HFFc6 (cell line): ENCODE measurements around the gene MAP2K5. TPM values are rescaled to one million over a fixed set of nuclear protein-coding genes. Genes with fewer than 3 reads are reported as not detected.

Source experiments
- DNase-seq: peaks from one replicate; pipeline ENCODE4 v3.0.0-alpha.2; 2018
- H3K27ac Mint-ChIP-seq: 2 replicates; pipeline ENCODE4 v1.8.0; 2020; ENCODE audit warnings: mild to moderate bottlenecking, mixed read lengths
- H3K27me3 Mint-ChIP-seq: 2 replicates; pipeline ENCODE4 v1.8.0; 2021; ENCODE audit warnings: mild to moderate bottlenecking, moderate library complexity, mixed read lengths; ENCODE audit not compliant: insufficient read depth
- H3K36me3 Mint-ChIP-seq: 2 replicates; pipeline ENCODE4 v1.8.0; 2021; ENCODE audit warnings: low read depth, mixed read lengths
- H3K4me1 Mint-ChIP-seq: 2 replicates; pipeline ENCODE4 v1.8.0; 2020; ENCODE audit warnings: low read depth, mixed read lengths
- H3K4me3 Mint-ChIP-seq: 2 replicates; pipeline ENCODE4 v1.8.0; 2020; ENCODE audit warnings: mild to moderate bottlenecking, moderate library complexity, mixed read lengths
- H3K9me3 Mint-ChIP-seq: 2 replicates; pipeline ENCODE4 v1.8.0; 2020; ENCODE audit warnings: mild to moderate bottlenecking, mixed read lengths
- total RNA-seq, 6 experiments: library from RNA; stranded (reverse); fragmentation: NEBNext Ultra II Directional; extraction: Animal tissue kit (Norgen Biotek cat#: 25700); gene quantifications; 2 replicates in 1 of 6; 3 replicates in 5 of 6; pipeline ENCODE4 v1.2.3, GENCODE V29; 2021
- TF ChIP-seq, protein P1 (sequence below): fragments of 200-600 bp; sonication (generic); IDR thresholded peaks from 2 replicates; pipeline ENCODE4 v1.5.0; 2021; ENCODE audit warnings: antibody characterized with exemption, mild to moderate bottlenecking

The MAP2K5 gene
- total RNA-seq, 6 experiments from 2014 or later: 10.2 to 14.3 (median 13.3) TPM

GRCh38 chr15:67678089-67678488 lies 135.6 kb downstream of the MAP2K5 start:
- no peak overlapping the region for H3K4me3 Mint-ChIP-seq
- TF ChIP-seq, protein P1, sequence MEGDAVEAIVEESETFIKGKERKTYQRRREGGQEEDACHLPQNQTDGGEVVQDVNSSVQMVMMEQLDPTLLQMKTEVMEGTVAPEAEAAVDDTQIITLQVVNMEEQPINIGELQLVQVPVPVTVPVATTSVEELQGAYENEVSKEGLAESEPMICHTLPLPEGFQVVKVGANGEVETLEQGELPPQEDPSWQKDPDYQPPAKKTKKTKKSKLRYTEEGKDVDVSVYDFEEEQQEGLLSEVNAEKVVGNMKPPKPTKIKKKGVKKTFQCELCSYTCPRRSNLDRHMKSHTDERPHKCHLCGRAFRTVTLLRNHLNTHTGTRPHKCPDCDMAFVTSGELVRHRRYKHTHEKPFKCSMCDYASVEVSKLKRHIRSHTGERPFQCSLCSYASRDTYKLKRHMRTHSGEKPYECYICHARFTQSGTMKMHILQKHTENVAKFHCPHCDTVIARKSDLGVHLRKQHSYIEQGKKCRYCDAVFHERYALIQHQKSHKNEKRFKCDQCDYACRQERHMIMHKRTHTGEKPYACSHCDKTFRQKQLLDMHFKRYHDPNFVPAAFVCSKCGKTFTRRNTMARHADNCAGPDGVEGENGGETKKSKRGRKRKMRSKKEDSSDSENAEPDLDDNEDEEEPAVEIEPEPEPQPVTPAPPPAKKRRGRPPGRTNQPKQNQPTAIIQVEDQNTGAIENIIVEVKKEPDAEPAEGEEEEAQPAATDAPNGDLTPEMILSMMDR: no peak
- H3K4me1 Mint-ChIP-seq: no peaks in the 10 kb centered on the region
- H3K36me3 Mint-ChIP-seq: peaks cover 7% of the 10 kb centered on the region
- peaks cover 2% of the 10 kb centered on the region for H3K9me3 Mint-ChIP-seq
- no peak for DNase-seq
- H3K27me3 Mint-ChIP-seq: no peaks in the 10 kb centered on the region; the same call in 1 of the 2 replicates
- H3K27ac Mint-ChIP-seq: no peak overlapping the region

DNA sequence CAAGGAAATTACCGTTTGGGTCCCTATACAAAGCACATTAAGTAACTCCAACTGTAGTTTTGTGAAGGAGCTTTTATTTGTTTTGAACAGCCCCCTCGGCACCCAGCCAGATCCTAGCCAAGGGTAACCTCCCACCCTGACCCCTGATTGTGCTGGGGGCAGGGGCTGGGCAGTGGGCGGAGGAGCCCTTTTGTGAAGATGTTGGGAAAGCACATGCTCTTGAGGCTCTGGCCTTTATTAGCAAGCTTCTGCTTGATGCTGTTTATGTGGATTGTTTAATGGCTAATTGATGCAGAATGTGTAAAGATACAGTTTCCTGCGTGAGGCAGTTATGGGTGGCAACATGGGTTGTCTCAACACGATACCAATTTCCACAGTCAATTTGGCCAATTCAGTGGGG lies 136.5 kb downstream of the MAP2K5 start:
- H3K4me1 Mint-ChIP-seq: no peaks in the 10 kb centered on the region
- H3K27ac Mint-ChIP-seq: no peak overlapping the region
- H3K9me3 Mint-ChIP-seq: peaks cover 10% of the 10 kb centered on the region
- peaks cover 16% of the 10 kb centered on the region for H3K36me3 Mint-ChIP-seq
- no peak for DNase-seq
- TF ChIP-seq, protein P1: no peak
- H3K4me3 Mint-ChIP-seq: no peak overlapping the region
- no peaks in the 10 kb centered on the region; the same call in 1 of the 2 replicates for H3K27me3 Mint-ChIP-seq

DNA sequence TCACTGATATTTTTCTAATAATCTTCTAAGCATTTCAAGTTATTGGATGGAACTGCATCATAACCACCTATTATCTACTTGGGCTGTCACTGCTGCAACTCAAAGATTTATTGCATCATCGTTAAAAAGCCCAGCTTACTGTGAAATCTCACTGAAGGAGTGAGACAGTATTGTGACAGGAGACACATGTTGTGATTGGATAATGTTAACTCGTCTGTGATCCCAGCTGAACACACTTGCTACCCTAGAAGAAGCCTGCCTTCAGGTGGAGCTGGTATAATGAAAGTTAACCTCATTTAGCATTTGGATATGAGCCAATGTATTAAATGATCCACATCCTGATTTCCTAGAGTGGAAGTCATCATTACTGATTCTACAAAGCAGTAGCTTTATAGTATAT lies 138.1 kb downstream of the MAP2K5 start:
- no peak for DNase-seq

DNA sequence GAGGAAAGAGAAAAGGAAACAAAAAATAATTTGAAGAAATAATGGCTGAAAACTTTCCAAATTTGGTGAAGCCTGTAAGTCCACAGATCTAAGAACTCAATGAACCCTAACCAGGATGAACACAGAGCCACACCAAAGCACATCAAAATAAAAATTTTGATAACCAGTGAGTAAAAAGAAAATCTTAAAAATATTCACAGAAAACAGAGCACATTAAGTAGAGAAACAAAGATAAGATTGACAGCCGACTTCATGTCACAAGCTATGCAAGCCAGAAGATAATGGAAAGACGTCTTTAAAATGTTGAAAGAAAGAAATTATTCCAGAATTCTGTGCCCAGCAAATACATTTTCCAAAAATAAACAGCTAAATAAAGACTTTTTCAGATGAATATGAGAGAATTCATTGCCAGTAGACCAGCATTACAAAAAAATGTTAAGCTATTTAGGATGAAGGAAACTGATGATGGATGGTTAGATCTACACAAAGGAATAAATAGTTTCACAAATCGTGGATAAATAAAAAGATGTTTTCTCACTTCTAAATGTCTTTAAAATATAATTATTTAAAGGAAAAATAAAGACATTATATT lies 142.6 kb downstream of the MAP2K5 start:
- no peak overlapping the region for H3K4me3 Mint-ChIP-seq
- H3K27me3 Mint-ChIP-seq: no peaks in the 10 kb centered on the region
- peak; percentile 31 for DNase-seq
- H3K27ac Mint-ChIP-seq: no peak overlapping the region
- H3K36me3 Mint-ChIP-seq: peaks cover 36% of the 10 kb centered on the region
- TF ChIP-seq, protein P1: no peak
- peaks cover 30% of the 10 kb centered on the region for H3K9me3 Mint-ChIP-seq
- no peaks in the 10 kb centered on the region for H3K4me1 Mint-ChIP-seq

More for the DNA sequence above, 138.1 kb downstream of the MAP2K5 start:
- no peaks in the 10 kb centered on the region for H3K27me3 Mint-ChIP-seq
- H3K27ac Mint-ChIP-seq: no peak overlapping the region
- H3K36me3 Mint-ChIP-seq: peaks cover 31% of the 10 kb centered on the region
- H3K4me1 Mint-ChIP-seq: no peaks in the 10 kb centered on the region
- peaks cover 26% of the 10 kb centered on the region for H3K9me3 Mint-ChIP-seq
- H3K4me3 Mint-ChIP-seq: no peak overlapping the region
- TF ChIP-seq, protein P1: no peak

- peaks cover 30% of the 10 kb centered on the region for H3K9me3 Mint-ChIP-seq
- no peaks in the 10 kb centered on the region for H3K4me1 Mint-ChIP-seq
- no peak for DNase-seq
- H3K27me3 Mint-ChIP-seq: no peaks in the 10 kb centered on the region
- H3K4me3 Mint-ChIP-seq: no peak overlapping the region
- peaks cover 32% of the 10 kb centered on the region for H3K36me3 Mint-ChIP-seq
- no peak overlapping the region for H3K27ac Mint-ChIP-seq
- TF ChIP-seq, protein P1: no peak
Measured at GRCh38 chr15:67685716-67686115, 143.2 kb downstream of the MAP2K5 start.
